ENCODE measurements around the gene NTF3.

Gene NTF3

GRCh38 chr12:5511256-5511643 is 79.3 kb downstream of the NTF3 start:
- no peak for DNase-seq (ENCODE audit: low read depth in 2 of 2)

GRCh38 chr12:5511644-5512600 is 80.0 kb downstream of the NTF3 start:
- peak; percentile 2 for DNase-seq (ENCODE audit: low read depth in 2 of 2)

GRCh38 chr12:5512601-5512970 is 80.7 kb downstream of the NTF3 start:
- no peak for DNase-seq (ENCODE audit: low read depth in 2 of 2)

GRCh38 chr12:5513406-5513805 is 81.5 kb downstream of the NTF3 start:
- no peak for DNase-seq (ENCODE audit: low read depth in 2 of 2)

GRCh38 chr12:5514016-5514415 is 82.1 kb downstream of the NTF3 start:
- no peak for DNase-seq (ENCODE audit: low read depth in 2 of 2)

- no peak for DNase-seq (ENCODE audit: low read depth in 2 of 2)
Observed at GRCh38 chr12:5514545-5514944, 82.6 kb downstream of the NTF3 start.

- no peak for DNase-seq (ENCODE audit: low read depth in 2 of 2)
Observed at GRCh38 chr12:5515458-5515857, 83.5 kb downstream of the NTF3 start.

GRCh38 chr12:5516371-5517241 is 84.7 kb downstream of the NTF3 start:
- DNase-seq (ENCODE audit: low read depth in 2 of 2), result no peak

GRCh38 chr12:5518584-5519365 is 86.9 kb downstream of the NTF3 start:
- DNase-seq (ENCODE audit: low read depth in 2 of 2), result no peak

- DNase-seq (ENCODE audit: low read depth in 2 of 2), result no peak
Observed at GRCh38 chr12:5520037-5520436, 88.1 kb downstream of the NTF3 start.

- DNase-seq (ENCODE audit: low read depth in 2 of 2), result no peak
Observed at GRCh38 chr12:5520831-5521230, 88.9 kb downstream of the NTF3 start.

- DNase-seq (ENCODE audit: low read depth in 2 of 2), result no peak
Observed at GRCh38 chr12:5521456-5522325, 89.8 kb downstream of the NTF3 start.

GRCh38 chr12:5522432-5523335 is 90.8 kb downstream of the NTF3 start:
- DNase-seq (ENCODE audit: low read depth in 2 of 2), result no peak

- no peak for DNase-seq (ENCODE audit: low read depth in 2 of 2)
Observed at GRCh38 chr12:5523396-5524115, 91.6 kb downstream of the NTF3 start.

GRCh38 chr12:5524116-5524768 is 92.3 kb downstream of the NTF3 start:
- DNase-seq (ENCODE audit: low read depth in 2 of 2), result no peak

- no peak for DNase-seq (ENCODE audit: low read depth in 2 of 2)
Observed at GRCh38 chr12:5524769-5525436, 93.0 kb downstream of the NTF3 start.

GRCh38 chr12:5525783-5526367 is 94.0 kb downstream of the NTF3 start:
- no peak for DNase-seq (ENCODE audit: low read depth in 2 of 2)

- no peak for DNase-seq (ENCODE audit: low read depth in 2 of 2)
Observed at GRCh38 chr12:5533368-5533767, 101.5 kb downstream of the NTF3 start.

All from stimulated activated CD4-positive, alpha-beta T cell treated with anti-CD3 and anti-CD28 coated beads, Interleukin-4, amount 100 ng/mL, for 48 hours (primary cell).